ENCODE results near the gene DIS3L. TPM values are rescaled to one million over a fixed set of nuclear protein-coding genes. Genes with fewer than 3 reads are reported as not detected.
A peak's percentile ranks its signal among the peaks of the same experiment; 100 is the strongest.
"Not testable (repeated sequence)": the region's sequence is repeated elsewhere in the genome, so short reads cannot be mapped to it uniquely, and the experiment has no call there.

The DIS3L gene
- total RNA-seq, 8 experiments from 2014 or later = 12.1 to 27.6 (median 18.5) TPM

DNA sequence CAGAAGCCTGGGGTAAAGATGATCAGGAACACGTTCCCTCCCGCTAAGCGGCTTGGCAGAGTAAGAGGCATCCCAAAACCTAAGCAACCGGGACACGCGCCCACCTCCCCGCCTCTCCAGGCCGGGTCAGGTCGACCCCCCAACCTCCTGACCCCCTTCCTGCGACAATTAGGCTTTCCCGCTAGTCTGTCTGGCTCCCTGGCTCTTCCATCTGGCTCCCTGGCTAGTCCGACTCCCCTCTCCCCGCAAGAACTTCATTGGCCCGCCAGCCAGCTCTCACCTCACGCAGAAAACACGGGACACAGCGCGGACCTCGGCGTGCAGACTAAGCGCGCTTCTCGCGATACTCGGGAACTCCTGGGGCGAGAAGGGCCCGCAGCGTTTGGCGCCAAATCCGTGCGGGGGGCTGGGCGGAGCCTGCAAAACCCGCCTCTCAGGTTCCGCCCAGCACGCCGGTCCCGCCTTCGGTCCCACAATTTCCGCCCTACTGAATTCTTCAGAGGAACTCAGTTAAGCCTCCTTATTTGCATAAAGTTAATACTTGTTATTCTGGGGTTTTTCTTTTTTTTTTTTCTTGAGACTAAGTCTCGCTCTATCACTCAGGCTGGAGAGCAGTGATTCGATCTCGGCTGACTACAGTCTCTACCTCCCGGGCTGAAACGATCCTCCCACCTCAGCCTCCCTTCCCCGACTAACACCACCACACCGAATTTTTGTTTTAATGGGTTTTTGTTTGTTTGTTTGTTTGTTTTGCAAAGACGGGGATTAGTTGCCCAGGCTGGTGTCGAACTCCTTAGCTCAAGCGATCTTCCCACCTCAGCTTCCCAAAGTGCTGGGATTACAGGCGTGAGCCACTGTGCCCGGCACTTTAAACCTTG is 63.2 kb downstream of the DIS3L start, which contains the start of gene TIPIN:
TSS of gene TIPIN (minus strand) at position 327 of the 878 bp plus-strand sequence. CDS start 3,738 bp downstream, outside the sequence.
- 4 to 90% (median 20%) methylated on average over 3 to 16 of the region's 51 CpGs; no CpG with 5 or more reads in 2 of the 10 experiments for WGBS, 10 experiments
- in situ Hi-C loops (cut with MboI; ENCODE audit: low pct_unique_long_range_greater_than_20kb in 2 of 9, low sequenced_read_pairs in 9 of 9, unreplicated experiment in 9 of 9) = no loop called here
- Histone ChIP-seq H3K4me1 (replicated peaks in 1 of 2) (peaks cover 0 to 3% of the 10 kb centered on the region in 2 donors), H3K4me3 (peak within 1 kb of the TSS; percentile 45 to 56 (median 50)), H3K27ac (peak within 1 kb of the TSS; percentile 34 to 55)
- ATAC-seq (replicated peaks in 6 of 8) = peak; percentile 97 to 100 (median 99)

DNA sequence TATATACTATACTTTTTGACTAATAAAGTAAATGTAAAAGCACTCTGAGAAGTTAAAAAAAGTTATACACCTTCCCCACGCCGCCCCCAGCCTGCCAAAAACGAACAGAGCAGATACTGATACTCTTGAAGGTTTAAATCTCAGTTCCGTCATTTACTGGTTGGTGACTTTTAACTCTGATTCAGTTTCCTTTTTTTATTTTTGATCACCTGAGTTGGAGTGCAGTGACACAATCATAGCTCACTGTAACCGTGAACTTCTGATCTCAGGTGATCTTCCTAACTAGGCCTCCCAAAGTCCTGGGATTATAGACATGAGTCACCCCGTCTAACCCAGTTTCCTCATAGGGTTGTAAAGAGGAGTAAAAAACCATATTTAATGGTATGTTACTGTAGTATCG is 66.4 kb downstream of the DIS3L start:
- 85 to 100% (median 97%) methylated on average over 1 to 7 of the region's 7 CpGs; no CpG with 5 or more reads in 1 of the 10 experiments for WGBS, 10 experiments
- peaks cover 0 to 3% of the 10 kb centered on the region in 2 donors for H3K4me1 ChIP-seq (replicated peaks in 1 of 2)
- ATAC-seq (replicated peaks in 6 of 8) = no peak
- in situ Hi-C loops (cut with MboI; ENCODE audit: low pct_unique_long_range_greater_than_20kb in 2 of 9, low sequenced_read_pairs in 9 of 9, unreplicated experiment in 9 of 9) = no loop called here
- H3K27ac ChIP-seq = no peak overlapping the region
- H3K4me3 ChIP-seq = no peak overlapping the region

DNA sequence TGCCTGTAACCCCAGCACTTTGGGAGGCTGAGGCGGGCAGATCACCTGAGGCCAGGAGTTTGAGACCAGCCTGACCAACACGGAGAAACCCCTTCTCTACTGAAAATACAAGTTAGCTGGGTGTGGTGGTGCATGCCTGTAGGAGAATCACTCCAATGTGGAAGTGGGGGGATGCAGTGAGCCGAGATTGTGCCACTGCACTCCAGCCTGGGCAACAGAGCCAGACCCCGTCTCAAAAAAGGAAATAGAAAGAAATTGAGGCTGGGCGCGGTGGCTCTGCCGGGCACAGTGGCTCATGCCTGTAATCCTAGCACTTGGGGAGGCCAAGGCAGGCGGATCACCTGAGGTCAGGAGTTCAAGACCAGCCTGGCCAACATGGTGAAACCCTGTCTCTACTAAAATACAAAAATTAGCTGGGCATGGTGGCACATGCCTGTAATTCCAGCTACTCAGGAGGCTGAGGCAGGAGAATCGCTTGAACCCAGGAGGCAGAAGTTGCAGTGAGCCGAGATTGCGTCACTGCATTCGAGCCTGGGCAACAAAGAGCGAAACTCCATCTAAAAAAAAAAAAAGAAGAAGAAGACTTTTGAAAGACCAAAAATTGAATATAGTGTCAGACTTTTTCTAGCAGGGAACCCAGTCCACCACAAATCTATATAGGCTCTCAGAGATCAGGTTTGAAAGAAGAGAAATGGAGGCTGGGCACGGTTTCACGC is 68.5 kb downstream of the DIS3L start:
- H3K4me3 ChIP-seq; H3K27ac ChIP-seq; ATAC-seq (replicated peaks in 6 of 8); in situ Hi-C loops (cut with MboI; ENCODE audit: low pct_unique_long_range_greater_than_20kb in 2 of 9, low sequenced_read_pairs in 9 of 9, unreplicated experiment in 9 of 9); H3K4me1 ChIP-seq (replicated peaks in 1 of 2): not testable (repeated sequence)
- WGBS, 10 experiments = 80 to 100% (median 88%) methylated on average over 1 to 12 of the region's 15 CpGs; no CpG with 5 or more reads in 2 of the 10 experiments

DNA sequence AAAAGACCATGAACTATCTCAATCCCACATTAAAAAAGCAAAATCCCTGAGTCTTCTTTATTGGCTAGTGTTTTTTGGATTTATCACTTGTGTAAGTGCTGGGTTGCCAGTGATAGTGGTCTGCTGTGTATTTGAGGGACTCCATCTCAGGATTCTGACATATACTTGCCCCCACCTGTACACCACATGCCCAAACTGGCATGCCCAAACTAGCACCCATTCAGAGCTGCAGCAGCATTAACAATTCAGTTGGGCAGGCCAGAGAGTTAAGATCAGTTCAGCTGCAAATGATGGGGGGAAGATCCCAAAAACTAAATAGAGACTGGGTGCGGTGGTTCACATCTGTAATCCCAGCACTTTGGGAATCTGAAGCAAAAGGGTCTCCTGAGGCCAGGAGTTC is 69.4 kb downstream of the DIS3L start:
- no peak for ATAC-seq (replicated peaks in 6 of 8)
- Histone ChIP-seq H3K27ac (no peak overlapping the region), H3K4me3 (no peak overlapping the region), H3K4me1 (replicated peaks in 1 of 2) (no peaks in the 10 kb centered on the region)
- WGBS, 10 experiments = 86 to 100% (median 100%) methylated on average over 1 of the region's 1 CpG; no CpG with 5 or more reads in 6 of the 10 experiments
- in situ Hi-C loops (cut with MboI; ENCODE audit: low pct_unique_long_range_greater_than_20kb in 2 of 9, low sequenced_read_pairs in 9 of 9, unreplicated experiment in 9 of 9) = no loop called here

DNA sequence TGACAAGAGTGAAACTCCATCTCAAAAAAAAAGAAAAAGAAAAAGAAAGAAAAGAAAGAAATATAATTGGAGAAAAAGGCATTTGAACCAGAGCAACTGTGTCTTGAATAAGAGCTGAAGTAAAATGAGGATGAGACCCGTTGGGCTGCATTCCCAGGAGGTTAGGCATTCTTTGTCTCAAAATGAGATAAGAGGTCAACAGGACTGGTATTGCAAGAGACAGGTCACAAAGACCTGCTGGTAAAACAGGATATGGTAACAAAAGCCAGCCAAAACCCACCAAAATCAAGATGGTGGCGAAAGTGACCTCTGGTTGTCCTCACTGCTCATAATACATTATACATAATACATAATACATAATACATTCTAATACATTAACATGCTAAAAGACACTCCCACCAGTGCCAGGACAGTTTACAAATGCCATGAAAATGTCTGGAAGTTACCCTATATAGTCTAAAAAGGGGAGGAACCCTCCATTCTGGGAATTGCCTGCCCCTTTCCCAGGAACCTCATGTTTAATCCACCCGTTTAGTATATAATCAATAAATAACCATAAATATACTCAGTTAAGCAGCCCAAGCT is 71.7 kb downstream of the DIS3L start:
- 58 to 100% (median 86%) methylated on average over 1 to 3 of the region's 3 CpGs; no CpG with 5 or more reads in 1 of the 10 experiments for WGBS, 10 experiments
- no peak overlapping the region for H3K4me3 ChIP-seq
- in situ Hi-C loops (cut with MboI; ENCODE audit: low pct_unique_long_range_greater_than_20kb in 2 of 9, low sequenced_read_pairs in 9 of 9, unreplicated experiment in 9 of 9) = no loop called here
- no peak overlapping the region for H3K27ac ChIP-seq
- ATAC-seq (replicated peaks in 6 of 8) = peak in 3 of 8 experiments; percentile 69 to 94 (median 88)
- peaks cover 0 to 4% of the 10 kb centered on the region in 2 donors for H3K4me1 ChIP-seq (replicated peaks in 1 of 2)

DNA sequence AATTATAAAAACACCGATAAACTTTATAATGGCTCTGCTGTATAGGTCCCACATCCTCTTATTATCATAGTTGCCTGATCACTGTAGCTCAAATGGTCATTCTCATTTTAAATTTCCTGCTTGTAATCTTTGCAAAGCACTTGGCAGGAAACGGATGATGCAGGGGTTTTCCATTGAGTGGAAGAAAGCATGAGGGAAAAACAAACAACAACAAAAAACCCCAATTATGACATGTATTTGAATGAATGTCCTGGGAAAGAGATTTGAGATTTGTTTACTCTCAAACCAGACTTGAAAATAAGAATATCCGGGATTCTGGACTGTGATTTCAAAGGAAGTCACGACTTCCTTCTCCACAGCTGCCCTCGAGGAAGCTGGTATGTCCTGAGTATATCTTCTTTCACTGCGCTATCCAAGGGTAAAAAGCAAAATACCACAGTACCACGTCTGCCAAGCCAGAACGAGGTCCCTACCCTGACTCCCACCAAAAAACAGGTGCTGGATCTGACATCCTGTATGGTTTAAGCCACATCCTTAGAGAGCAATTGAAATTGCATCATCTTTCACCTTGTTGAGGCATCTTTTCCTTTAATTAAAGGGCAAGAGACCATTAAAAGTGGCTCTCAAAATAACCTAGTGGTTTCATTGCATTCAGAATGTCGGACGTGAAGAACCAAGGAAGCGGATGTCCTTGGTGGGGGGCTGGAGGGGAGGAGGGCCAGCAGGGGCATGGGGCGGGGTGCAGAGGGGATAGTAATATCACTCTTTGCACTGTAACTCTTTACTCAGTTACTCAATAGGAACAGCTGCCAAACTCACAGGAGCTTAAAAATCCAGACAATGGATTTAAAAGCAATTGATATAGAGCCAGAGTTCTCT is 76.6 kb downstream of the DIS3L start:
- 19 to 90% (median 68%) methylated on average over 2 to 9 of the region's 12 CpGs for WGBS, 10 experiments
- in situ Hi-C loops (cut with MboI; ENCODE audit: low pct_unique_long_range_greater_than_20kb in 2 of 9, low sequenced_read_pairs in 9 of 9, unreplicated experiment in 9 of 9) = no loop called here
- Histone ChIP-seq H3K4me1 (replicated peaks in 1 of 2) (peaks cover 0 to 9% of the 10 kb centered on the region in 2 donors), H3K27ac (peak overlapping the region in 1 of 2 donors; percentile 20), H3K4me3 (no peak overlapping the region)
- peak in 4 of 8 experiments; percentile 38 to 62 (median 44) for ATAC-seq (replicated peaks in 6 of 8)

DNA sequence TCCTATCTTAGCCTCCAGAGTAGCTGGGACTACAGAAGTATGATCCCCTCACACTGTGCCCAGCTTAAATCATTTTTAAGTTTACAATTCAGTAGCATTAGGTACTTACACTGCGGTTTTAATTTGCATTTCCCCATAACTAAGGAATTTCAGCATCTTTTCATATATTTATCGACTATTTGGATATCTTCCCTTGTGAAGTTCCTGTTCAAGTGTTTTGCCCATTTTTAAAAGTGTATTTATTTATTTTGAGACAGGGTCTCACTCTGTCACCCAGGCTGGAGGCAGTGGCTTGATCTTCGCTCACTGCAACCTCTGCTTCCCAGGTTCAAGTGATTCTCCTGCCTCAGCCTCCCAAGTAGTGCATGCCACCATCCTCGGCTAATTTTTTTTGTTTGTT is 80.8 kb downstream of the DIS3L start:
- Histone ChIP-seq H3K4me1 (replicated peaks in 1 of 2) (peaks cover 0 to 9% of the 10 kb centered on the region in 2 donors), H3K4me3 (no peak overlapping the region), H3K27ac (no peak overlapping the region)
- no peak for ATAC-seq (replicated peaks in 6 of 8)
- in situ Hi-C loops (cut with MboI; ENCODE audit: low pct_unique_long_range_greater_than_20kb in 2 of 9, low sequenced_read_pairs in 9 of 9, unreplicated experiment in 9 of 9) = no loop called here
- 71 to 95% (median 86%) methylated on average over 2 to 4 of the region's 4 CpGs; no CpG with 5 or more reads in 2 of the 10 experiments for WGBS, 10 experiments

DNA sequence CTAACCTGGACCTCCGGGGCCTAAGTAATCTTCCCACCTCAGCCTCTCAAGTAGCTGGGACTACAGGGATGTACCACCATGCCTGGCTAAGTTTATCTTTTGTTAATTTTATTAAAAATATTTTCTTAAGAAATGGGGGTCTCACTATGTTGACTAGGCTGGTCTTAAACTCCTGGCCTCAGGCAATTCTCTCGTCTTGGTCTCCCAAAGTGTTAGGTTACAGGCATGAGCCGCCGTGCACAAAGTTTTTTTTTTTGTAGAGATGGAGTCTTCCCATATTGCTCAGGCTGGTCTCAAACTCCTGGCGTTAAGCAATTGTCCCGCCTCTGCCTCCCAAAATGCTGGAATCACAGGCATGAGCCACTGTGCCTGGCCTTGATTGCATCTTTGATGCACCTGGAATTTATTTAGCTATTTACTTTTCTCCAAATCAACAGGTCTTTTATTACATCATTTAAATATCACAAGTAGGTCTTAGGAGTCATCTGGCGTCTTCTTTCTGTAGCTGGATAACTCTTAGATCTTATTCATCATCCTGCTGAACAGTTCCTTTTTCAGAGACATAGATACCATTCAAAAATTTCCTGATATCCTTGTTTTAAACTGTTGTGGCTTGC is 85.6 kb downstream of the DIS3L start:
- 52 to 93% (median 79%) methylated on average over 1 to 7 of the region's 7 CpGs for WGBS, 10 experiments
- Histone ChIP-seq H3K4me1 (replicated peaks in 1 of 2) (no peaks in the 10 kb centered on the region), H3K4me3 (no peak overlapping the region), H3K27ac (no peak overlapping the region)
- ATAC-seq (replicated peaks in 6 of 8) = no peak
- in situ Hi-C loops (cut with MboI; ENCODE audit: low pct_unique_long_range_greater_than_20kb in 2 of 9, low sequenced_read_pairs in 9 of 9, unreplicated experiment in 9 of 9) = loop anchor here in 1 of 9 experiments (25.0 kb wide), 1 partner anchor 108 kb away; the partner anchor contains the start of gene SNAPC5

DNA sequence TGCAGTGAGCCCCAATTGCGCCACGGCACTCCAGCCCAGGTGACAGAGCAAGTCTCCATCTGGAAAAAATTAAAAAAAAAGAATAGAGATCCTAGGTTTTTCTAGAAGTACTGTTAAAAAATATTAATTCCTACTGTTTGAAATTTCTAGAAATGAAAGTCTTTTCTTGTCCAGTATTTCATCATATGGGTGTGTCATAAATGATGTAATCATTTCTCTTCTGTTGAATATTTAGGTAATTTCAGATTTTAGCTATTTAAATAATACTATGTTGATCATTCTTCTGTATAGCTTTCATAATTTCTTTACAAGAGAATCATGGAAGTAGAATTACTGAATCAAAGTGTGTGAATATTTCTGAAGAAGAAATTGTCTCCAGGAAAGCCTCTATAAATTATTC is 88.0 kb downstream of the DIS3L start:
- not testable (repeated sequence) for ATAC-seq (replicated peaks in 6 of 8)

More for the DNA sequence above, 88.0 kb downstream of the DIS3L start:
- H3K27ac ChIP-seq; H3K4me1 ChIP-seq (replicated peaks in 1 of 2); H3K4me3 ChIP-seq: not testable (repeated sequence)
- in situ Hi-C loops (cut with MboI; ENCODE audit: low pct_unique_long_range_greater_than_20kb in 2 of 9, low sequenced_read_pairs in 9 of 9, unreplicated experiment in 9 of 9) = loop anchor here in 1 of 9 experiments (25.0 kb wide), 1 partner anchor 106 kb away; the partner anchor contains the start of gene SNAPC5
- 69 to 100% (median 94%) methylated on average over 2 of the region's 2 CpGs; no CpG with 5 or more reads in 7 of the 10 experiments for WGBS, 10 experiments

Data from motor neuron (in vitro differentiated cells).